GM21515 (cell line): ENCODE data around the gene PELI2.

ENCODE experiments used
- ATAC-seq: cut with Tn5 transposase; IDR thresholded peaks from one replicate; pipeline ENCODE4 v1.9.1; 2021; ENCODE audit not compliant: unreplicated experiment

The PELI2 gene

GRCh38 chr14:56333359-56334292 is 215.4 kb downstream of the PELI2 start:
- ATAC-seq = no peak

- ATAC-seq = no peak
These were observed 216.2 kb downstream of the PELI2 start for GRCh38 chr14:56334458-56334857.

GRCh38 chr14:56338674-56339073 is 220.5 kb downstream of the PELI2 start:
- ATAC-seq = no peak

DNA sequence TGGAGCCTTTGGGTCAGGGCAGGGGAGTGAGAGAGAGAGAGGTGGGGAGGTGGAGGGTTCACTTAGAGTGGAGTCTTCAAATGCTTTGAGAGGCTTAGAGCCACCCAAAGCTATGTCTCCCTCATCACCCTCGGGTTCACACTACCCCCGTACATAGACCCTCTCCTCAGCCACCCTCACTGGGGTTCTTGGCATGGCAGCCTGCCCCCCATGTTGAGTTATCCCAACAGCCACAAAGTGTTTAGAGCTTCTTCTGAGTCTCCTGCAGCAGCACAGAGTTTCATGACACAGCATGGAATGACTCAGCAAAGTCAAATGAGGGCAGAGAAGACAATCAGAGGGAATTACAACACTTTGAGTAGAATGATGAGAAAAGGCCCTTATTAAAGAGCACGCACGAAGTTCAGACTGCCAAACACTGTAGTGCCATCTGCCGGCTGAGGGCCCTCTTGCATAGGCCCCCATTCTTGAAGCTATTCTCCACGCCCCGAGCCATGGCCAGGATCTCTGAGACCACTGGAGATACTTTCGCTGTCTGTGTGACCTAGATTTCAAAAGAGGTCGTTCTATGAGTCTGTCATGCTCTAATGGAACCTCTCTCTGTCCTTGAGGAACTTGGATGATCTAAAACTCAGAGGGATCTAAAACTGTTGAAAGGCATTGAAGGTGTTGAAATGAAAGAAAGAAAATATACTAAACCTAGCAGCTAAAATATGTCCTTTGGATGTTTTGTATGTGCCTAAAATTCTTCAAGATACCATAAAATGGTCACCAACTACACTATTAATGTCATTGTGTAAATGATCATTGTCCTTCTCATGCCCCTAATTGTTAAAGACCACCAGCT is 221.9 kb downstream of the PELI2 start:
- peak; percentile 68 for ATAC-seq

- no peak for ATAC-seq
These were observed 222.7 kb downstream of the PELI2 start for GRCh38 chr14:56340932-56341331.

GRCh38 chr14:56341766-56342493 is 223.7 kb downstream of the PELI2 start:
- ATAC-seq = peak; percentile 52

- ATAC-seq = no peak
These were observed 224.3 kb downstream of the PELI2 start for GRCh38 chr14:56342494-56342942.

DNA sequence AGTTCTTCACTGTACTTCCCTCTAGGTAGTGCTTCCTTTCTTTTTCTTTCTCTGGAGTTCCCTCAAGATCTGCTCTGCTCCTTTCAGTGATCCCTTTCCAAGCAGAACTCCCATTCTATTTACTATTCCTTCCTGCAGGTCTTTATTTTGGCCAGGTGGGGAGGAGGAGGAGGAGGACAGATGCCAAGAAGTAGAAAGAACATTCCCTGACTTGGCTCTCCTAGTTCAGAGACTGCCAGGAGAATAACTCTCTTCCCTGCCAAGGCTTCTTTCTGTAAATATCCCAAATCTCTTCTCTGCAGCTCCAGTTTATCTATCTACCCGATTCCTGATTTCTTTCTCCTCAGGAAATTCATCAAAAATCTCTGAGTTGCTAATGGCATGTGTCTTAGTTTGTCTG is 231.7 kb downstream of the PELI2 start:
- no peak for ATAC-seq
